Keratinocyte (primary cell): Measurements from ENCODE around the gene DIABLO.

Source experiments
- CTCF ChIP-seq, 3 experiments: IDR thresholded peaks in 1 of 3; conservative IDR thresholded peaks in 1 of 3; optimal IDR thresholded peaks in 1 of 3; 2 replicates in 2 of 3; 3 replicates in 1 of 3; pipeline versions ENCODE3 to v1.5.1; 2011; ENCODE audit warnings: low read length in 3 of 3, mild to moderate bottlenecking in 3 of 3, moderate library complexity in 2 of 3, control low read depth in 1 of 3, inconsistent platforms in 1 of 3; ENCODE audit not compliant: insufficient read depth in 2 of 3; ENCODE audit errors: extremely low read depth in 1 of 3
- EZH2 ChIP-seq: IDR thresholded peaks from one replicate; pipeline ENCODE4 v1.6.1; 2012; ENCODE audit warnings: inconsistent platforms, mild to moderate bottlenecking, low read length, moderate library complexity

DNA sequence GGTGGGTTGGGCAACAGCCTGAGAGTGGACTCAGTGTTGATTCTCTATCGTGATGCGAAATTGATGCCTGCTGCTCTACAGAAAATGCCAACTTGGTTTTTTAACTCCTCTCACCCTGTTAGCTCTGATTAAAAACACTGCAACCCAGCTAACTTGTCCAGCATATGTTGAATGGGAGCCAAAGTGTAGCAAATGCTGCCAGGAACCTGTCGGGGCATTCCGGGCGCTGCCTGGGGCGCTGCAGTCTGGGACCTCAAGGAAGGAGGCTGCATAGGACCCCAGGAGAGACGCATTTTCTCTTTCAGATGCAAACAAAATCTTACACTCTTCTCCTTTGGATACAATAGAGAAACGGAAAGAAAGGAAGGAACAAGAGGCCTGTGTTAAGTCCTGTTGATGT, 18.5 kb downstream of the DIABLO start:
- no peak for TF ChIP-seq EZH2
- no peak for TF ChIP-seq CTCF (optimal IDR thresholded peaks at IDR 0.05 in 1 of 3, IDR thresholded peaks at IDR 0.05 in 1 of 3, conservative IDR thresholded peaks at IDR 0.05 in 1 of 3; ENCODE audit: extremely low read depth in 1 of 3, insufficient read depth in 2 of 3, low read length in 3 of 3)
